ENCODE measurements around the gene CRADD. TPM values are rescaled to one million over a fixed set of nuclear protein-coding genes. Genes with fewer than 3 reads are reported as not detected.
A peak's percentile ranks its signal among the peaks of the same experiment; 100 is the strongest.
"Not testable (repeated sequence)": the region's sequence is repeated elsewhere in the genome, so short reads cannot be mapped to it uniquely, and the experiment has no call there.

CRADD gene
- total RNA-seq, 6 donors from 2014 or later = 13.7 to 40.7 (median 29.0) TPM

DNA sequence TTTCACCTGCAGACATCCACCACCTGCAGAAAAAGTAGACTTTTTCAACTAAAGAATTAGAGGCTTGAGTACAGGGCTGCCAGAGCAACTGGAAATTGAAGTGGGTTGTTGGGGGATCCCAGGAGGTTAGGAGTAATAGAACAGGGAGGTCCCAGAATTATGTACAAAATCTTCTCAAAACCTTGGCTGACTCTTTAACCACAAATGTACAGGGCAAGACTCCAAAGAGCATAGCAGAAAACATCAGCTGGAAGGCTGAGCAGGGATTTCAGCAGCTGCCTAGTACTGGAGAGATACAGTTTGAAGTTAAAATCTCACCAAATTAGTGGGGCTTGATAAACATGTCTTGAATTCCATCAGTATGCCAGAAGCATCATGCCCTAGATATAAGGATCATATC, 191.6 kb downstream of the CRADD start:
- H3K36me3 ChIP-seq = no peaks in the 10 kb centered on the region
- no peak overlapping the region for H3K27ac ChIP-seq
- H3K27me3 ChIP-seq = no peaks in the 10 kb centered on the region
- DNase-seq (no peak), ATAC-seq (ENCODE audit: low FRiP score in 2 of 2) (peak in 1 of 2 donors; percentile 91)
- TF ChIP-seq, protein P1, sequence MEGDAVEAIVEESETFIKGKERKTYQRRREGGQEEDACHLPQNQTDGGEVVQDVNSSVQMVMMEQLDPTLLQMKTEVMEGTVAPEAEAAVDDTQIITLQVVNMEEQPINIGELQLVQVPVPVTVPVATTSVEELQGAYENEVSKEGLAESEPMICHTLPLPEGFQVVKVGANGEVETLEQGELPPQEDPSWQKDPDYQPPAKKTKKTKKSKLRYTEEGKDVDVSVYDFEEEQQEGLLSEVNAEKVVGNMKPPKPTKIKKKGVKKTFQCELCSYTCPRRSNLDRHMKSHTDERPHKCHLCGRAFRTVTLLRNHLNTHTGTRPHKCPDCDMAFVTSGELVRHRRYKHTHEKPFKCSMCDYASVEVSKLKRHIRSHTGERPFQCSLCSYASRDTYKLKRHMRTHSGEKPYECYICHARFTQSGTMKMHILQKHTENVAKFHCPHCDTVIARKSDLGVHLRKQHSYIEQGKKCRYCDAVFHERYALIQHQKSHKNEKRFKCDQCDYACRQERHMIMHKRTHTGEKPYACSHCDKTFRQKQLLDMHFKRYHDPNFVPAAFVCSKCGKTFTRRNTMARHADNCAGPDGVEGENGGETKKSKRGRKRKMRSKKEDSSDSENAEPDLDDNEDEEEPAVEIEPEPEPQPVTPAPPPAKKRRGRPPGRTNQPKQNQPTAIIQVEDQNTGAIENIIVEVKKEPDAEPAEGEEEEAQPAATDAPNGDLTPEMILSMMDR (IDR thresholded peaks at IDR 0.05) = no peak
- no peak for TF ChIP-seq POLR2AphosphoS5 (IDR thresholded peaks at IDR 0.05)
- TF ChIP-seq EP300 (IDR thresholded peaks at IDR 0.05) = no peak
- TF ChIP-seq POLR2A (IDR thresholded peaks at IDR 0.05) = no peak
- peaks cover 16 to 37% (median 26%) of the 10 kb centered on the region in 4 donors for H3K9me3 ChIP-seq
- no peak overlapping the region for H3K4me3 ChIP-seq
- no peaks in the 10 kb centered on the region for H3K4me1 ChIP-seq

DNA sequence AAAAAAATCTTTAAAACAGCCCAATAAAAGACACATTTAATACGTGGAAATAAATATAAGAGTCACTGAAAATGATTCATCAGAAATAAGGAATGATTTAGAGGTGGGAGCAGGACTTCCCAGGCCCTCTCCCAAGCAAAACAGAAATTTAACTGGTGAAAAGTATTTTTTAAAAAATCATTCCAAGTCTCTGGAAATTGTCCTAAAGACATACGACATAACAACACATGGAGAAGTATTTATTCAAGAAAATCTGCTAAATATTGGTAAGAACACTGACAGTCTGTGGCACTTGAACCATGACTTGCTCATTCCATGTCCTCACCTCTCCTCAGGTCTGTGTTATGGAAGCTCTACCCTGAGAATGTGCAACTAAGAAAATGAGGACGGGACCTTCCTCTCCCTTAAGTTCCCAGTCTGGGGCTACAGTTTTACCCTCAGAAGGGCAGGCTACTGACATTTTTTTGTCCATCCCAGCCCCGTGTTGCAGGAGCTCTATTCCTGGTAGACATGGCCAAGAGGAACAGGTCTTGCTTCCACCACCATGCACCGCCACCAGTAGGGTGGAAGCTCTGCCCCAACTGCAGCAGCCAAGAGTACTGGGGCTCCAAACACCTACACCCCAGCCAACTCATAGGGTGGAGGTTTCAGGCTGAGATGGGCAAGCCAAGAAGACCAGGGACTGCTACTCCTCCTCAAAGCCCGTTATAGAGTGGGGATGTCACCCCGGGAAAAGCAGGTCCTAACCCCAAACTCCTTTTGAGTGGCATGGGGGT, 193.0 kb downstream of the CRADD start:
- no peak for TF ChIP-seq POLR2AphosphoS5 (IDR thresholded peaks at IDR 0.05)
- TF ChIP-seq, protein P1 (IDR thresholded peaks at IDR 0.05) = no peak
- no peak for TF ChIP-seq POLR2A (IDR thresholded peaks at IDR 0.05)
- TF ChIP-seq EP300 (IDR thresholded peaks at IDR 0.05) = no peak
- WGBS, 2 donors = 85 to 88% methylated on average over 6 to 7 of the region's 7 CpGs
- no peak overlapping the region for H3K4me3 ChIP-seq
- DNase-seq = no peak
- no peak overlapping the region for H3K27ac ChIP-seq
- H3K36me3 ChIP-seq = no peaks in the 10 kb centered on the region
- H3K4me1 ChIP-seq = no peaks in the 10 kb centered on the region
- no peaks in the 10 kb centered on the region for H3K27me3 ChIP-seq
- peak in 1 of 2 donors; percentile 34 for ATAC-seq (ENCODE audit: low FRiP score in 2 of 2)
- H3K9me3 ChIP-seq = peaks cover 12 to 34% (median 26%) of the 10 kb centered on the region in 4 donors

DNA sequence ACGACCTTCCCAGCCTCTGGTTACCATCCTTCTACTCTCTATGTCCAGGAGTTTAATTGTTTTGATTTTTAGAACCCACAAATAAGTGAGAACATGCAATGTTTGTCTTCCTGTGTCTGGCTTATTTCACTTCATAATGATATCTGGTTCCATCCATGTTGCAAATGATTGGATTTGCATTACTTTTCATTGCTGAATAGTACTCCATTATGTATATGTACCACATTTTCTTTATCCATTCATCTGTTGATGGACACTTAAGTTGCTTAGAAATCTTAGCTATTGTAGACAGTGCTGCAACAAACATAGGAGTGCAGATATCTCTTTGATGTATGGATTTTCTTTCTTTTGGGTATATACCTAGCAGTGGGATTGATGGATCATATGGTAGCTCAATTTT, 194.4 kb downstream of the CRADD start:
- not testable (repeated sequence) for H3K27ac ChIP-seq; H3K4me3 ChIP-seq; ATAC-seq (ENCODE audit: low FRiP score in 2 of 2); DNase-seq; H3K27me3 ChIP-seq; H3K36me3 ChIP-seq; H3K4me1 ChIP-seq
- peaks cover 6 to 21% (median 15%) of the 10 kb centered on the region in 4 donors for H3K9me3 ChIP-seq
- WGBS, 2 donors = 74 to 87% methylated on average over 1 of the region's 1 CpG

DNA sequence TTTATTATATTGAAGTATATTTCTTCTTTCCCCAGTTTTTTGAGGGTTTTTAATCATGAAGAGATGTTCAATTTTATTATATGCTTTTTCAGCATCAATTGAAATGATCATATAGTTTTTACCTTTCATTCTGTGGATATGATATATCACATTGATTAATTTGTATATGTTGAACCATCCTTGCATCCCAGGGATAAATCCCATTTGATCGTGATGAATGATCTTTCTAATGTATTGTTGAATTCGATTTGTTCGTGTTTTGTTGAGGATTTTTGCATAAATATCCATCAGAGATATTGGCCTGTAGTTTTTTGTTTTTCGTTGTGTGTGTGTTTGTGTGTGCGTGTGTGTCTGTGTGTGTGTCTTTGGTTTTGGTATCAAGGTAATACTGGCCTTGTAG, 196.4 kb downstream of the CRADD start:
- no peaks in the 10 kb centered on the region for H3K4me1 ChIP-seq
- H3K27me3 ChIP-seq = no peaks in the 10 kb centered on the region
- no peaks in the 10 kb centered on the region for H3K36me3 ChIP-seq
- no peak for TF ChIP-seq POLR2AphosphoS5 (IDR thresholded peaks at IDR 0.05)
- no peak for TF ChIP-seq EP300 (IDR thresholded peaks at IDR 0.05)
- TF ChIP-seq, protein P1 (IDR thresholded peaks at IDR 0.05) = no peak
- no peak for TF ChIP-seq POLR2A (IDR thresholded peaks at IDR 0.05)
- 92 to 95% methylated on average over 5 of the region's 5 CpGs for WGBS, 2 donors
- peaks cover 6 to 17% (median 13%) of the 10 kb centered on the region in 4 donors for H3K9me3 ChIP-seq
- no peak for DNase-seq
- no peak overlapping the region for H3K27ac ChIP-seq
- ATAC-seq (ENCODE audit: low FRiP score in 2 of 2) = no peak
- H3K4me3 ChIP-seq = no peak overlapping the region

DNA sequence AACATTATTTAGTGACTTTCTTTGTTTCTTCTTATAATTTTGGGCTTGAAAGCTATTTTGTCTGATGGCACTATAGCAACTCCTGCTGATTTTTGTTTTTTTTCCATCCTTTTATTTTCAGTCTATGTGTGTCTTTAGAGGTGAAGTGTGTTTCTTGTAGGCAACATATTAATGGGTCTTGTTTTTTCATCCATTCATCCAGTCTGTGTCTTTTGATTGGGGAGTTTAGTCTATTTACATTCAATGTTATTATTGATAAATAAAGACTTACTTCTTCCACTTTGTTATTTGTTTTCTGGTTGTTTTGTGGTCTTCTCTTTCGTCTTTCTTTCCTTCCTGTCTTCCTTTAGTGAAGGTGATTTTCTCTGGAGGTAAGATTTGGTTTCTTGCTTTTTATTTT, 198.0 kb downstream of the CRADD start:
- Histone ChIP-seq H3K9me3 (peaks cover 6 to 15% (median 11%) of the 10 kb centered on the region in 4 donors), H3K4me3 (no peak overlapping the region), H3K36me3 (no peaks in the 10 kb centered on the region), H3K4me1 (no peaks in the 10 kb centered on the region), H3K27me3 (no peaks in the 10 kb centered on the region), H3K27ac (no peak overlapping the region)
- TF ChIP-seq POLR2A (IDR thresholded peaks at IDR 0.05) = no peak
- TF ChIP-seq, protein P1 (IDR thresholded peaks at IDR 0.05) = no peak
- no peak for TF ChIP-seq POLR2AphosphoS5 (IDR thresholded peaks at IDR 0.05)
- TF ChIP-seq EP300 (IDR thresholded peaks at IDR 0.05) = no peak
- WGBS, 2 donors = 58 to 82% methylated on average over 1 of the region's 1 CpG
- DNase-seq (no peak), ATAC-seq (ENCODE audit: low FRiP score in 2 of 2) (no peak)
